Placental epithelial cell (primary cell): Measurements from ENCODE around the gene AATK. TPM values are rescaled to one million over a fixed set of nuclear protein-coding genes. Genes with fewer than 3 reads are reported as not detected.

ENCODE experiments used
- small RNA-seq: library from RNA; depleted of rRNA; stranded (forward); fragments of <200 nt; gene quantifications from one replicate; pipeline ENCODE3, GENCODE V24; 2012
- total RNA-seq: library from RNA; depleted of rRNA; stranded (reverse); fragments of >200 nt; gene quantifications from 2 replicates; pipeline ENCODE4 v1.2.3, GENCODE V29; 2012

Gene AATK, protein sequence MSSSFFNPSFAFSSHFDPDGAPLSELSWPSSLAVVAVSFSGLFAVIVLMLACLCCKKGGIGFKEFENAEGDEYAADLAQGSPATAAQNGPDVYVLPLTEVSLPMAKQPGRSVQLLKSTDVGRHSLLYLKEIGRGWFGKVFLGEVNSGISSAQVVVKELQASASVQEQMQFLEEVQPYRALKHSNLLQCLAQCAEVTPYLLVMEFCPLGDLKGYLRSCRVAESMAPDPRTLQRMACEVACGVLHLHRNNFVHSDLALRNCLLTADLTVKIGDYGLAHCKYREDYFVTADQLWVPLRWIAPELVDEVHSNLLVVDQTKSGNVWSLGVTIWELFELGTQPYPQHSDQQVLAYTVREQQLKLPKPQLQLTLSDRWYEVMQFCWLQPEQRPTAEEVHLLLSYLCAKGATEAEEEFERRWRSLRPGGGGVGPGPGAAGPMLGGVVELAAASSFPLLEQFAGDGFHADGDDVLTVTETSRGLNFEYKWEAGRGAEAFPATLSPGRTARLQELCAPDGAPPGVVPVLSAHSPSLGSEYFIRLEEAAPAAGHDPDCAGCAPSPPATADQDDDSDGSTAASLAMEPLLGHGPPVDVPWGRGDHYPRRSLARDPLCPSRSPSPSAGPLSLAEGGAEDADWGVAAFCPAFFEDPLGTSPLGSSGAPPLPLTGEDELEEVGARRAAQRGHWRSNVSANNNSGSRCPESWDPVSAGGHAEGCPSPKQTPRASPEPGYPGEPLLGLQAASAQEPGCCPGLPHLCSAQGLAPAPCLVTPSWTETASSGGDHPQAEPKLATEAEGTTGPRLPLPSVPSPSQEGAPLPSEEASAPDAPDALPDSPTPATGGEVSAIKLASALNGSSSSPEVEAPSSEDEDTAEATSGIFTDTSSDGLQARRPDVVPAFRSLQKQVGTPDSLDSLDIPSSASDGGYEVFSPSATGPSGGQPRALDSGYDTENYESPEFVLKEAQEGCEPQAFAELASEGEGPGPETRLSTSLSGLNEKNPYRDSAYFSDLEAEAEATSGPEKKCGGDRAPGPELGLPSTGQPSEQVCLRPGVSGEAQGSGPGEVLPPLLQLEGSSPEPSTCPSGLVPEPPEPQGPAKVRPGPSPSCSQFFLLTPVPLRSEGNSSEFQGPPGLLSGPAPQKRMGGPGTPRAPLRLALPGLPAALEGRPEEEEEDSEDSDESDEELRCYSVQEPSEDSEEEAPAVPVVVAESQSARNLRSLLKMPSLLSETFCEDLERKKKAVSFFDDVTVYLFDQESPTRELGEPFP (N-terminal part only)
- under 0.01 and 0.22 TPM in 2 replicates for total RNA-seq

DNA sequence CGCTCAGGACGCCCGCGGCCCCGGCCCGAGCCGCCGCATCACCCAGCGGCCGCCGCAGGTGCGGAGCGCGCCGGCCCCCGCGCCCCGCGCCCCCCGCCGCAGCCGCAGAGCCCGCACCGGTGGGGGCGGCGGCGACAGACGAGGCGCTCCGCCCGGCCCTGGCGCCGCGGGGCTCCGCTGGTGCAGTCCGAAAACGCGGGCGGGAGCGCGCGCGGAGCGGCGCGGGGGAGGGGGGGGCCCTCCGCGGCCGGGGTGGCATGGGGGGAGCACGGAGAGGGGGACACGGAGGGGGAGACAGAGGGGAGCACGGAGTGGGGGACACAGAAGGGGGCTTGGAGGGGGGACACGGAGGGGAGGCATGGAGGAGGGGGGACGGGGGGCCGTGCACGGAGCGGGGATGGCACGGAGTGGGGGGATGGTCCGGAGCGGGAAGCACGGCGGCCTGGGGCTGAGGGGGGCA is at the start of gene AATK:
TSS of gene AATK (minus strand) at position 189 of the 460 bp plus-strand sequence. CDS start 229 bp downstream, outside the sequence.

DNA sequence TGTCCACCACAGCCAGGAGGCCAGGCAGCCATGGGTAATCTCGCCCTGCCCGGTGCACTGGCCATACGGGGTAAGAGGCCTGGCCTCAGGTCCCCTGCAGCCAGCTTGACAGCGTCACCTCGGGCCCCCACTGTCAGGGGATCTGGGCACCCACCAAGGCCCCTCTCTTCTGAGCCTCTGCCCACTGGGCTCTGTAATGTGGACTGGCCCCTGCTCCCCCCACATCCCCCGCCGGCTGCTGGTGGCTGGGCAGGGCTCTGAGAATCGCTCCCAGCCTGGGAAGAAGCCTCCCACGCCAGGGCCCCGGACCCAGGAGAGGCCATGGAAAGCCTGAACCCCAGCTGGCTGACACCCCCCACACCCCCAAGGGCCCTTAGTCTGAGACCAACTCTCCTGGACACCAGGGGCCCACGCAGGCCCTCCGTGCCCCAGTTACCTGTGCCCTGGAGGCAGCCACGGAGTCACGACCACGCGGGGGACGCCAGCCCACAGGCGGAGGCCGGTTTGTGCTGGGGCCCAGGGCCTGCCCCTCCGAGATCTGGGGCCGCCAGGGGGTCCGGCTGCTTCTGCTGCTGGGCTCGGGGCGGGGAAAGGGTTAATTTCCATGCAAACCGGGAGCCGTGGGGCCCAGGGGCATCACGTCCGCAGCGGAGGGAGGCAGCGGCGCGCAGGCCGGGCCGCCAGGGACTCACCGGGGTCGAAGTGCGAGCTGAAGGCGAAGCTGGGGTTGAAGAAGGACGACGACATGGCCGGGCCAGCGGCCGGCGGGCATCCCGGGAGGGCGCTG is 582 bp downstream of the AATK start, which contains the start of gene PVALEF:
TSS of gene PVALEF (plus strand) at position 262 of the 787 bp plus-strand sequence. CDS start 15,720 bp downstream, outside the sequence.

Small RNA genes lying within 50 kb of the gene (small RNA-seq; reads per million reads assigned to genes)
- gene MIR1250, result not detected
- gene MIR3065, result 136 reads per million, percentile 98 among the genes with 10 or more reads in this experiment
- gene MIR657, result not detected

Other genes starting within 250 kb of the AATK start
- gene CHMP6, start 174.4 kb downstream of the AATK start, total RNA-seq, result 17.6 and 24.7 TPM in 2 replicates
- gene BAIAP2, start 131.1 kb downstream of the AATK start, total RNA-seq, result 165 and 324 TPM in 2 replicates
- not detected in 2 replicates for gene PVALEF, start 714 bp downstream of the AATK start, total RNA-seq
- gene CEP131, start 56.7 kb upstream of the AATK start, total RNA-seq, result 7.7 and 8.2 TPM in 2 replicates
- 23.7 and 29.8 TPM in 2 replicates for gene TEPSIN, start 72.8 kb upstream of the AATK start, total RNA-seq
- 14.5 and 20.9 TPM in 2 replicates for gene NDUFAF8, start 73.1 kb upstream of the AATK start, total RNA-seq
- gene SLC38A10, start 129.1 kb upstream of the AATK start, total RNA-seq, result 58.5 and 71.1 TPM in 2 replicates
- 5.6 and 7.1 TPM in 2 replicates for gene BAHCC1, start 229.2 kb upstream of the AATK start, total RNA-seq